Astrocyte of the cerebellum (primary cell): ENCODE data around the gene KCTD12.

ENCODE experiments used
- DNase-seq: peaks from one replicate; pipeline ENCODE4 v3.0.0-alpha.2; 2011; ENCODE audit warnings: low read depth
- H3K4me3 ChIP-seq: 2 replicates; pipeline ENCODE4 v1.5.1; 2011; ENCODE audit warnings: mild to moderate bottlenecking, low read depth, low read length, moderate library complexity
- CTCF ChIP-seq: IDR thresholded peaks from 2 replicates; pipeline ENCODE4 v1.5.1; 2012; ENCODE audit warnings: low read length, low read depth, moderate library complexity, mild to moderate bottlenecking; ENCODE audit errors: missing control alignments
- in situ Hi-C: cut with HindIII; loops from 2 replicates; pipeline ENCODE4 v1.10.0; 2017; ENCODE audit warnings: low sequenced_read_pairs

Gene KCTD12

GRCh38 chr13:76886292-76887075 is at the start of gene KCTD12:
Gene KCTD12, minus strand, starts transcription at chr13:76886405. Its CDS starts 257 bp downstream, at chr13:76886148.
- H3K4me3 ChIP-seq: peak within 1 kb of the TSS; percentile 64
- peak; percentile 29 for TF ChIP-seq CTCF
- in situ Hi-C loops: no loop called here
- peak; percentile 55 for DNase-seq

DNA sequence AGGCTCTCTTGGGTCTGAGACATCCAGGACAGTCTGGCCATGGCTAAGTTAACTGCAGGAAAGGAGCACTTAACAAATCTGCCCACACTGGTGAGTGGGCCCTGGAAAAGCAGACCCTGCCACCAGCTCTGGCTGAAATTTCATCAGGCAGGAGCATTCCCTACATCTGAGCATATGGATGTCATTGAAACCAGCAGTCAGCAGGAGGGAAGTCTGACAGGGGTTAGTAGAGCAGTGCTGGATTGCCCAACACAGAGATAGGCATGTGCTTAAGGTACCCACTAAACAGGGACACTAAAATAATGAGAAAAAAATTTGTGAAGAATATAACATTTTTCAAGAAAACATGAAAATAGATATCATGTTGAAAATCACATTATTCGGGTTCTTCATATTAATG is 48.5 kb upstream of the KCTD12 start:
- no peak for TF ChIP-seq CTCF

GRCh38 chr13:76932076-76932475 is 45.9 kb upstream of the KCTD12 start:
- TF ChIP-seq CTCF: no peak
- no peak for DNase-seq
- in situ Hi-C loops: no loop called here
- H3K4me3 ChIP-seq: no peak overlapping the region

More for the DNA sequence above, 48.5 kb upstream of the KCTD12 start:
- no peak for DNase-seq
- in situ Hi-C loops: no loop called here
- no peak overlapping the region for H3K4me3 ChIP-seq

GRCh38 chr13:76929851-76930374 is 43.7 kb upstream of the KCTD12 start:
- no peak for TF ChIP-seq CTCF
- in situ Hi-C loops: no loop called here
- no peak overlapping the region for H3K4me3 ChIP-seq
- DNase-seq: no peak

DNA sequence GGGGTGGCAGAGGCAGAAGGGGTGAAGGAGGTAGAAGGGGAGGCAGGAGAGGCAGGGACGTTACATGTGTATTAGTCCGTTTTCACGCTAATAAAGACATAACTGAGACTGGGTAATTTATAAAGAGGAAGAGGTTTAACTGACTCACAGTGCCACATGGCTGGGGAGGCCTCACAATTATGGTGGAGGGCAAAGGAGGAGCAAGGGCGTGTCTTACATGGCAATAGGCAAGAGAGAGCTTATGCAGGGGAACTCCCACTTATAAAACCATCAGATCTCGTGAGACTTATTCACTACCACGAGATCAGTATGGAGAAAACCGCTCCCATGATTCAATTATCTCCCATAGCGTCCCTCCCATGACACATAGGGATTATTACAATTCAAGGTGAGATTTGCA is 43.1 kb upstream of the KCTD12 start:
- DNase-seq: no peak
- H3K4me3 ChIP-seq: no peak overlapping the region
- in situ Hi-C loops: no loop called here
- no peak for TF ChIP-seq CTCF

- no peak for DNase-seq
- TF ChIP-seq CTCF: no peak
- in situ Hi-C loops: no loop called here
- no peak overlapping the region for H3K4me3 ChIP-seq
Measured at GRCh38 chr13:76928456-76928855, 42.3 kb upstream of the KCTD12 start.
